Adipocyte (in vitro differentiated cells): ENCODE measurements around the gene AP1B1.

Experiments used
- DNase-seq: peaks from one replicate; pipeline ENCODE4 v3.0.0-alpha.2; 2015; ENCODE audit warnings: low read depth
- H3K27me3 ChIP-seq: replicated peaks from 2 replicates; pipeline ENCODE4 v1.7.0; 2013; ENCODE audit warnings: mild to moderate bottlenecking, low read length, moderate library complexity; ENCODE audit not compliant: control insufficient read depth, insufficient read depth
- H3K36me3 ChIP-seq: 2 replicates; pipeline ENCODE4 v1.7.0; 2013; ENCODE audit warnings: low read length, mild to moderate bottlenecking, moderate library complexity; ENCODE audit not compliant: control insufficient read depth, insufficient read depth, severe bottlenecking
- H3K4me1 ChIP-seq: 2 replicates; pipeline ENCODE4 v1.7.0; 2013; ENCODE audit warnings: mild to moderate bottlenecking, low read length, moderate library complexity; ENCODE audit not compliant: control insufficient read depth, insufficient read depth
- H3K4me3 ChIP-seq: 2 replicates; pipeline ENCODE4 v1.7.0; 2013; ENCODE audit warnings: mild to moderate bottlenecking, low read length, moderate library complexity
- H3K9ac ChIP-seq: 2 replicates; pipeline ENCODE4 v1.7.0; 2013; ENCODE audit warnings: mild to moderate bottlenecking, low read length, moderate library complexity
- H3K9me3 ChIP-seq: 2 replicates; pipeline ENCODE4 v1.7.0; 2013; ENCODE audit warnings: mild to moderate bottlenecking, low read length, moderate library complexity; ENCODE audit not compliant: control insufficient read depth

The AP1B1 gene

GRCh38 chr22:29319072-29319471 is 69.3 kb downstream of the AP1B1 start:
- Histone ChIP-seq H3K27me3 (peaks cover 20% of the 10 kb centered on the region), H3K9me3 (no peaks in the 10 kb centered on the region), H3K4me1 (no peaks in the 10 kb centered on the region), H3K9ac (no peak overlapping the region), H3K4me3 (no peak overlapping the region), H3K36me3 (no peaks in the 10 kb centered on the region)
- DNase-seq, result no peak

- DNase-seq, result no peak
- Histone ChIP-seq H3K9me3 (no peaks in the 10 kb centered on the region), H3K27me3 (peaks cover 24% of the 10 kb centered on the region), H3K36me3 (no peaks in the 10 kb centered on the region), H3K4me3 (no peak overlapping the region), H3K4me1 (peaks cover 3% of the 10 kb centered on the region), H3K9ac (no peak overlapping the region)
These were observed 70.4 kb downstream of the AP1B1 start for GRCh38 chr22:29317827-29318454.

GRCh38 chr22:29316141-29316828 is 72.1 kb downstream of the AP1B1 start:
- Histone ChIP-seq H3K9me3 (no peaks in the 10 kb centered on the region), H3K4me3 (no peak overlapping the region), H3K9ac (no peak overlapping the region), H3K4me1 (peaks cover 3% of the 10 kb centered on the region), H3K36me3 (no peaks in the 10 kb centered on the region), H3K27me3 (peaks cover 24% of the 10 kb centered on the region)
- DNase-seq, result no peak

- no peak within 1 kb of the TSS for H3K4me3 ChIP-seq
- DNase-seq, result peak; percentile 46
- peaks cover 9% of the 10 kb centered on the region for H3K4me1 ChIP-seq
- no peaks in the 10 kb centered on the region for H3K9me3 ChIP-seq
- H3K27me3 ChIP-seq, result peaks cover 24% of the 10 kb centered on the region
- no peak within 1 kb of the TSS for H3K9ac ChIP-seq
- no peaks in the 10 kb centered on the region for H3K36me3 ChIP-seq
These were observed 72.9 kb downstream of the AP1B1 start, which contains the start of gene RASL10A for GRCh38 chr22:29315286-29316140. TSS of gene RASL10A (minus strand) at chr22:29315697. CDS start at chr22:29315246, 451 bp downstream.

GRCh38 chr22:29314537-29315285 is 73.7 kb downstream of the AP1B1 start:
- Histone ChIP-seq H3K4me1 (peaks cover 12% of the 10 kb centered on the region), H3K9ac (no peak overlapping the region), H3K27me3 (peaks cover 24% of the 10 kb centered on the region), H3K9me3 (no peaks in the 10 kb centered on the region), H3K36me3 (no peaks in the 10 kb centered on the region), H3K4me3 (no peak overlapping the region)
- peak; percentile 17 for DNase-seq

- peaks cover 20% of the 10 kb centered on the region for H3K4me1 ChIP-seq
- no peaks in the 10 kb centered on the region for H3K36me3 ChIP-seq
- no peak for DNase-seq
- H3K9ac ChIP-seq, result no peak overlapping the region
- H3K27me3 ChIP-seq, result peaks cover 24% of the 10 kb centered on the region
- H3K9me3 ChIP-seq, result no peaks in the 10 kb centered on the region
- no peak overlapping the region for H3K4me3 ChIP-seq
These were observed 74.5 kb downstream of the AP1B1 start for GRCh38 chr22:29313576-29314466.

GRCh38 chr22:29313126-29313575 is 75.2 kb downstream of the AP1B1 start:
- Histone ChIP-seq H3K36me3 (no peaks in the 10 kb centered on the region), H3K4me3 (no peak overlapping the region), H3K27me3 (peaks cover 24% of the 10 kb centered on the region), H3K4me1 (peaks cover 27% of the 10 kb centered on the region), H3K9ac (no peak overlapping the region), H3K9me3 (no peaks in the 10 kb centered on the region)
- no peak for DNase-seq

GRCh38 chr22:29312218-29313125 is 75.9 kb downstream of the AP1B1 start:
- peaks cover 24% of the 10 kb centered on the region for H3K27me3 ChIP-seq
- H3K4me1 ChIP-seq, result peaks cover 32% of the 10 kb centered on the region
- H3K9ac ChIP-seq, result no peak overlapping the region
- no peaks in the 10 kb centered on the region for H3K9me3 ChIP-seq
- no peaks in the 10 kb centered on the region for H3K36me3 ChIP-seq
- no peak overlapping the region for H3K4me3 ChIP-seq
- no peak for DNase-seq

- H3K4me1 ChIP-seq, result peaks cover 34% of the 10 kb centered on the region
- no peak for DNase-seq
- no peaks in the 10 kb centered on the region for H3K9me3 ChIP-seq
- H3K36me3 ChIP-seq, result no peaks in the 10 kb centered on the region
- peaks cover 20% of the 10 kb centered on the region for H3K27me3 ChIP-seq
- peak overlapping the region; percentile 64 for H3K9ac ChIP-seq
- peak overlapping the region; percentile 44 for H3K4me3 ChIP-seq
These were observed 76.7 kb downstream of the AP1B1 start for GRCh38 chr22:29311464-29312217.
